ENCODE data around the gene ARHGEF28. TPM values are rescaled to one million over a fixed set of nuclear protein-coding genes. Genes with fewer than 3 reads are reported as not detected.
A peak's percentile ranks its signal among the peaks of the same experiment; 100 is the strongest.

The ARHGEF28 gene
- total RNA-seq, 1 donor from 2014 or later = 0.93 TPM

DNA sequence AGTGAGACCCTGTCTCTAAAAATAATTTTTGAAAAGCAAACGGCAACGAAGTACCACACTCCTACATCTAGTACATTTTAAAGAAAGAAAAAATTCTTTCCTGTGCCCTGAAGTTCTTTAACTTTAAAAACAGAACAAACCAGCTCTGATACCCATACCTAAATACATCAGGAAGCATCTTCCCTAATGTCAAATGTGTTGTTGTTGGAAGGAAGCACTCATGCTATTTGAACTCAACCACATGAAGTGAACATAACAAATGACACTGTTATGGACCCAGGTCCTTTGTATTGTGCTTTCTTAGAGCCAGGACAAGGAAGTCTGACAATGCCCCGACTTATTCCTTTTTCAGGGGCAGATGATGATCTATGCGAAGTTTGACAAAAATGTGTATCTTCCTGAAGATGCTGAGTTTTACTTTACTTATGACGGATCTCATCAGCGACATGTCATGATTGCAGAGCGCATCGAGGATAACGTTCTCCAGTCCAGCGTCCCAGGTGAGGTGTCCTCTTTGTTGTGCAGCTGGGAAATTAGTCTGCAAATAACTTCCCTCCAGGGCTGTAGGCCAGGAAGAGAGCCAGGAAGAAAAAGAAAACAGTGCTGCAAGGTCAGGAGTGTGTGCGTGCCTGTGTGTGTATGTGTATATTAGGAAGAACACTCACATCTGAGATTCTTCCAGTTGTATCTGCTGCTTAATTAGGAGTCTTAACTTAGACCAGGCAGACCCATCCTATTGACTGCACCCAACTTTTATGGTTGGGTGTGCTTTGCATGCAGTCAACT is 123.7 kb downstream of the ARHGEF28 start:
- H3K9me3 Mint-ChIP-seq = peaks cover 8% of the 10 kb centered on the region
- DNase-seq (ENCODE audit: low read depth, low spot score) = no peak
- TF ChIP-seq, protein P1, sequence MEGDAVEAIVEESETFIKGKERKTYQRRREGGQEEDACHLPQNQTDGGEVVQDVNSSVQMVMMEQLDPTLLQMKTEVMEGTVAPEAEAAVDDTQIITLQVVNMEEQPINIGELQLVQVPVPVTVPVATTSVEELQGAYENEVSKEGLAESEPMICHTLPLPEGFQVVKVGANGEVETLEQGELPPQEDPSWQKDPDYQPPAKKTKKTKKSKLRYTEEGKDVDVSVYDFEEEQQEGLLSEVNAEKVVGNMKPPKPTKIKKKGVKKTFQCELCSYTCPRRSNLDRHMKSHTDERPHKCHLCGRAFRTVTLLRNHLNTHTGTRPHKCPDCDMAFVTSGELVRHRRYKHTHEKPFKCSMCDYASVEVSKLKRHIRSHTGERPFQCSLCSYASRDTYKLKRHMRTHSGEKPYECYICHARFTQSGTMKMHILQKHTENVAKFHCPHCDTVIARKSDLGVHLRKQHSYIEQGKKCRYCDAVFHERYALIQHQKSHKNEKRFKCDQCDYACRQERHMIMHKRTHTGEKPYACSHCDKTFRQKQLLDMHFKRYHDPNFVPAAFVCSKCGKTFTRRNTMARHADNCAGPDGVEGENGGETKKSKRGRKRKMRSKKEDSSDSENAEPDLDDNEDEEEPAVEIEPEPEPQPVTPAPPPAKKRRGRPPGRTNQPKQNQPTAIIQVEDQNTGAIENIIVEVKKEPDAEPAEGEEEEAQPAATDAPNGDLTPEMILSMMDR (conservative IDR thresholded peaks at IDR 0.05) = no peak
- no peak overlapping the region for H3K27ac Mint-ChIP-seq (ENCODE audit: unreplicated experiment)
- H3K27me3 Mint-ChIP-seq (ENCODE audit: low read depth) = peaks cover 3% of the 10 kb centered on the region
- no peak overlapping the region for H3K4me3 Mint-ChIP-seq
- no peaks in the 10 kb centered on the region for H3K4me1 Mint-ChIP-seq
- no peaks in the 10 kb centered on the region for H3K36me3 Mint-ChIP-seq (ENCODE audit: low read depth)

DNA sequence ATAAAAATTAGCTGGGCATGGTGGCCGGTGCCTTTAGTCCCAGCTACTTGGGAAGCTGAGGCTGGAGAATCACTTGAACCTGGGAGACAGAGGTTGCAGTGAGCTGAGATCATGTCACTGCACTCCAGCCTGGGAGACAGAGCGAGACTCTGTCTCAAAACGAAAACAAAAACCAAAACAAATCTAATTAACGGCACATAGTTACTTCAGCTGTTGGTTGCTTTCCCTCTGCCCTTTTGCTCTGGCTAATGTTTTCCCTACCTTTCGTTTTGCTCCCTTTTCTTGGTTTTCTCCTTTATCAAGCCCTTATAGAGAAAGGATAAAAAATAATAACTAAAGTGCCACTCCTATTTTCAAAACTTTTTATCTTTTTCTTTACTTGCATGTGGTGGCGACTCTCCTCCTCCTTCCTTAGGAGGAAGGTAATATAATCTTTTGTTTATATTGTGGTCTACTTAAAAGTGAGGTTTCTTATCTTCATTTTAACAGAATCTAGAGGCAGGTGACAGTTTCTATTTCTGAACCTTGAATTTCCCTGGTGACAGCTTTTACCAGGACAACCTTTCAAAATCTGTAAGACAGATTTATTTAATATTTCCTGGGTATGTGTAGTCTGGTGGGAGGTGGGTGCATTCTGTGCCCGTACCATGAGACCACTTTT is 125.4 kb downstream of the ARHGEF28 start:
- Mint-ChIP-seq H3K27ac (ENCODE audit: unreplicated experiment) (no peak overlapping the region), H3K36me3 (ENCODE audit: low read depth) (no peaks in the 10 kb centered on the region), H3K9me3 (peaks cover 5% of the 10 kb centered on the region), H3K27me3 (ENCODE audit: low read depth) (no peaks in the 10 kb centered on the region), H3K4me1 (no peaks in the 10 kb centered on the region), H3K4me3 (no peak overlapping the region)
- TF ChIP-seq, protein P1 (conservative IDR thresholded peaks at IDR 0.05) = no peak
- DNase-seq (ENCODE audit: low read depth, low spot score) = no peak

DNA sequence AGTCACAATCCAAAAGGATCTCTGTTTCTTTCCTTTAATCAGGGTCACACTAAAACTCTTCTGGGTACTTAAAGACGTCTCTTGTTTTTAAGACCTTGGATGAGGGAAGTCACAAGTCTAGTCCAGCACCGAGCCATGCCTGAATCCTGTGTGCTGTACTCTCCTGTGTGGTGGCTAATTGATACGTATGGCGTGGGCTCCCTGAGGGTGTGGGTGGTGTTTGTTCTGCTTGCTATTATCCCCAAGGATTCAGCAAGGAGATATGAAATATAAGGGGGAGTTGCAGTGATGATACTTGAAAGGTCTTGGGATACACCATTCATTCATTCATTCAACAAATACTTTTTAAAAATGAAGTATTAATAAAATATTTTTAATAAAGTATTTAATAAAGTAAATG is 128.3 kb downstream of the ARHGEF28 start:
- no peak for DNase-seq (ENCODE audit: low read depth, low spot score)
- no peaks in the 10 kb centered on the region for H3K27me3 Mint-ChIP-seq (ENCODE audit: low read depth)
- TF ChIP-seq, protein P1 (conservative IDR thresholded peaks at IDR 0.05) = no peak
- H3K4me1 Mint-ChIP-seq = no peaks in the 10 kb centered on the region
- no peaks in the 10 kb centered on the region for H3K36me3 Mint-ChIP-seq (ENCODE audit: low read depth)
- peak overlapping the region; percentile 31 for H3K27ac Mint-ChIP-seq (ENCODE audit: unreplicated experiment)
- H3K9me3 Mint-ChIP-seq = no peaks in the 10 kb centered on the region
- H3K4me3 Mint-ChIP-seq = no peak overlapping the region

DNA sequence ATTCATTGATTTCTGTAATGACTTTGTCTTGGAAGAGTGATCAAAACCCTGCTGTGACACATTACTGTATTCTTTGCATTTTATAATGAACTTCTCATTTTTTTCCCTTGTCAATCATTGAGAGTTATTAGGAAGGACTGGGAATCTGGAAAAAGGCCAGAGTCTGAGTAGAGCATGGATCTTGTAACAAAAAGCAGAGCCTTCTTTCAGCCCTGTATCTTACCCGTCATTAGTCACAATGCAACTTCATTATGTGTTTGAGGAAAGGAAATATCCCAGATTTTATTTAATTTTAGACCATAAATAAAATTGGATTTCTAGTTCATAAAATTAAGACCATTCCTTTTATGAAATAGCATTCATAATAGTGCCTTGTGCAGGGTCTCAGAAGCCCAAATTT is 131.4 kb downstream of the ARHGEF28 start:
- TF ChIP-seq, protein P1 (conservative IDR thresholded peaks at IDR 0.05) = no peak
- no peak for DNase-seq (ENCODE audit: low read depth, low spot score)
- Mint-ChIP-seq H3K27me3 (ENCODE audit: low read depth) (no peaks in the 10 kb centered on the region), H3K36me3 (ENCODE audit: low read depth) (no peaks in the 10 kb centered on the region), H3K4me1 (no peaks in the 10 kb centered on the region), H3K27ac (ENCODE audit: unreplicated experiment) (no peak overlapping the region), H3K4me3 (no peak overlapping the region), H3K9me3 (no peaks in the 10 kb centered on the region)

DNA sequence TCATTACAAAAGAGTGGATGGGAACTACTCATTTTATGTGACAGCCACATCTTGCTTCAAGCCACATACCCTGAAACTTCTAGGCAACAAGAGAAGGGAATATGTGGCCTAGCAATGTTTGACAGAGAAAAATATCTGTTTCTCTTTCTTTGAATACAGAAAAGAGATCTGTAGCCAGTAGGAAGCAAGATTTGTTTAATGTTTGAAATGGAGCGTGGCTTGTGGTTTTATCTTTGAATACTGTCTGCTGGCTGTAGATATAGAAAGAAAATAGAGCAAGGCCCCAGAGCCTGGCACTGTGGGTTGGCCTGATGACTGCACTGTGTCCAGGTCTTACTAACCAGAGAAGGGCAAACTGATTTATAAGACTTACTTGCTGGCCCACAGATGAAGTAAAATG is 133.8 kb downstream of the ARHGEF28 start:
- Mint-ChIP-seq H3K4me3 (no peak overlapping the region), H3K36me3 (ENCODE audit: low read depth) (no peaks in the 10 kb centered on the region), H3K9me3 (no peaks in the 10 kb centered on the region), H3K4me1 (no peaks in the 10 kb centered on the region), H3K27me3 (ENCODE audit: low read depth) (no peaks in the 10 kb centered on the region), H3K27ac (ENCODE audit: unreplicated experiment) (no peak overlapping the region)
- no peak for DNase-seq (ENCODE audit: low read depth, low spot score)
- TF ChIP-seq, protein P1 (conservative IDR thresholded peaks at IDR 0.05) = no peak

Measured in neural crest cell (in vitro differentiated cells).